Measurements from ENCODE around the gene TOP2B.

TOP2B gene

DNA sequence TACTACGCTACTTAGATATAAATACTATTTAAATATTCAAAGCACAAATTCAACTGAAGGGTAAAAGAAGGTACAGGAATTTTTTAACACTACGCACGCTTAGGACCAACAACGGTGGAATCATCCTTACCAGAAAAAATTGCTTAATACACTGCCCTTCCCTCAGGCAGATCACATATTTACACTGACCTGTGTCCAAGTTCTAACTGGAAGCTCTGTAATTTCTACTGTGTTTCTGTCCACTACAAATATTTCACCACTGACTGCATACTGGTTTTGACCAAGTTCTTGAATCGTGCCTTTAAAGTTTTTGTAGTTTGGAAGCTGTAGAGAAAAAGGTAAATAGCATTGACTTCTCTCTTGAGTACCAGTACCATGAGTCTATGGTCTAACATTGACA, 44.2 kb downstream of the TOP2B start:
- H3K4me2 ChIP-seq (ENCODE audit: low read length), result no peak overlapping the region
- H3K4me3 ChIP-seq (ENCODE audit: low read length), result no peak overlapping the region
- H3K9me3 ChIP-seq (ENCODE audit: control insufficient read depth, insufficient read depth, low read length), result no peaks in the 10 kb centered on the region
- H3K4me1 ChIP-seq (ENCODE audit: control insufficient read depth, low read length), result no peaks in the 10 kb centered on the region
- no peaks in the 10 kb centered on the region for H3K9me2 ChIP-seq (replicated peaks; ENCODE audit: control insufficient read depth, low read length)
- H3F3A ChIP-seq (ENCODE audit: control insufficient read depth, insufficient read depth), result no peaks in the 10 kb centered on the region
- H3K27ac ChIP-seq (ENCODE audit: low read depth, low read length), result no peak overlapping the region
- no peaks in the 10 kb centered on the region for H3K27me3 ChIP-seq (ENCODE audit: control insufficient read depth, low read length)
- peaks cover 85% of the 10 kb centered on the region for H3K36me3 ChIP-seq (ENCODE audit: control insufficient read depth, low read length)
- no peaks in the 10 kb centered on the region for H4K20me1 ChIP-seq (ENCODE audit: control insufficient read depth, insufficient read depth, low read depth, low read length)
- H3K79me2 ChIP-seq (ENCODE audit: control insufficient read depth, low read length), result no peaks in the 10 kb centered on the region
- TF ChIP-seq, protein P1, sequence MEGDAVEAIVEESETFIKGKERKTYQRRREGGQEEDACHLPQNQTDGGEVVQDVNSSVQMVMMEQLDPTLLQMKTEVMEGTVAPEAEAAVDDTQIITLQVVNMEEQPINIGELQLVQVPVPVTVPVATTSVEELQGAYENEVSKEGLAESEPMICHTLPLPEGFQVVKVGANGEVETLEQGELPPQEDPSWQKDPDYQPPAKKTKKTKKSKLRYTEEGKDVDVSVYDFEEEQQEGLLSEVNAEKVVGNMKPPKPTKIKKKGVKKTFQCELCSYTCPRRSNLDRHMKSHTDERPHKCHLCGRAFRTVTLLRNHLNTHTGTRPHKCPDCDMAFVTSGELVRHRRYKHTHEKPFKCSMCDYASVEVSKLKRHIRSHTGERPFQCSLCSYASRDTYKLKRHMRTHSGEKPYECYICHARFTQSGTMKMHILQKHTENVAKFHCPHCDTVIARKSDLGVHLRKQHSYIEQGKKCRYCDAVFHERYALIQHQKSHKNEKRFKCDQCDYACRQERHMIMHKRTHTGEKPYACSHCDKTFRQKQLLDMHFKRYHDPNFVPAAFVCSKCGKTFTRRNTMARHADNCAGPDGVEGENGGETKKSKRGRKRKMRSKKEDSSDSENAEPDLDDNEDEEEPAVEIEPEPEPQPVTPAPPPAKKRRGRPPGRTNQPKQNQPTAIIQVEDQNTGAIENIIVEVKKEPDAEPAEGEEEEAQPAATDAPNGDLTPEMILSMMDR (IDR thresholded peaks at IDR 0.05; ENCODE audit: low read depth, low read length, poor library complexity, severe bottlenecking), result no peak
- TF ChIP-seq EZH2phosphoT487 (IDR thresholded peaks at IDR 0.05; ENCODE audit: borderline replicate concordance, low read length), result no peak

DNA sequence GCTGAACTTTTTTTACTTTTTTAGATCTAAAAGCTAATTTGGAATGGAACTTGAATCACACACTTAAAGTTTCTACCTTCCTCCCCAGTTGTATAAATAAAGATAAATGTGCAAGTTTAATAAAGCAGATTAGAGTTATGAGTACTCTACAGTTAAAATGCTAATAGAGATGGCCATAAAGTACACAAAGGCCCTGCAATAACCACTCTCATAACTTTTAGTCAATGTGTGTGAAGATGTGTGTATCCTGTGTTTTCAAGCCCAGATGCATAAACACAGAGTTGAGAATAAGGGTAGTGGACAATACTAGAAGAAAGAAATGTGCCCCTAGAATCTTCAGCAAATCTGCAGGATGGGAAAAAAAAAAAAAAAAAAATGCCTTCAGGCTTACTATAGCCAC, 45.3 kb downstream of the TOP2B start:
- Histone ChIP-seq H3K4me2 (ENCODE audit: low read length) (no peak overlapping the region), H3K4me1 (ENCODE audit: control insufficient read depth, low read length) (no peaks in the 10 kb centered on the region), H3K79me2 (ENCODE audit: control insufficient read depth, low read length) (no peaks in the 10 kb centered on the region), H3K27me3 (ENCODE audit: control insufficient read depth, low read length) (no peaks in the 10 kb centered on the region), H3F3A (ENCODE audit: control insufficient read depth, insufficient read depth) (no peaks in the 10 kb centered on the region), H3K36me3 (ENCODE audit: control insufficient read depth, low read length) (peaks cover 82% of the 10 kb centered on the region), H3K9me3 (ENCODE audit: control insufficient read depth, insufficient read depth, low read length) (no peaks in the 10 kb centered on the region), H4K20me1 (ENCODE audit: control insufficient read depth, insufficient read depth, low read depth, low read length) (no peaks in the 10 kb centered on the region), H3K27ac (ENCODE audit: low read depth, low read length) (no peak overlapping the region), H3K9me2 (replicated peaks; ENCODE audit: control insufficient read depth, low read length) (no peaks in the 10 kb centered on the region), H3K4me3 (ENCODE audit: low read length) (no peak overlapping the region)
- TF ChIP-seq, protein P1 (IDR thresholded peaks at IDR 0.05; ENCODE audit: low read depth, low read length, poor library complexity, severe bottlenecking), result no peak

DNA sequence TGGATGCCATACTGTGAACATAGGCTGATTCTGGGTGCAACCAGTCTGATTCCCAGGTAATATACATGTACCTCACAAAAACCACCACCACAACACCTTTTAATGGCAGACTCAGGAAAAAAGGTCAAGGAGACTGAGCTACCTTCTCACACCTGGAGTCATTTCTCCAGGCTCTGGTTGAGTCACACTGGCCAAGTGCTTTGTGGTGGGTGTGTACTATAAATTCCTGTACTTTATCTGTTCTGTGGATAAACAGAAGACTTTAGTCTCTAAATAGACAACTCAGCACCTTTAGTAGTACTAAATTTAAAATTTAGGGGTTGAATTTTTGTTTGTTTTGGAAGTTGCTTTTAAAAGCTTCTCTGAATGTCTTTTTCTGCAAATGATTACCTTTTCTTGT, 46.7 kb downstream of the TOP2B start:
- H3K27ac ChIP-seq (ENCODE audit: low read depth, low read length), result no peak overlapping the region
- no peak overlapping the region for H3K4me2 ChIP-seq (ENCODE audit: low read length)
- TF ChIP-seq EZH2phosphoT487 (IDR thresholded peaks at IDR 0.05; ENCODE audit: borderline replicate concordance, low read length), result no peak
- TF ChIP-seq, protein P1 (IDR thresholded peaks at IDR 0.05; ENCODE audit: low read depth, low read length, poor library complexity, severe bottlenecking), result no peak
- no peaks in the 10 kb centered on the region for H3K27me3 ChIP-seq (ENCODE audit: control insufficient read depth, low read length)
- H3K4me1 ChIP-seq (ENCODE audit: control insufficient read depth, low read length), result no peaks in the 10 kb centered on the region
- no peaks in the 10 kb centered on the region for H3K9me3 ChIP-seq (ENCODE audit: control insufficient read depth, insufficient read depth, low read length)
- H3K79me2 ChIP-seq (ENCODE audit: control insufficient read depth, low read length), result no peaks in the 10 kb centered on the region
- no peak overlapping the region for H3K4me3 ChIP-seq (ENCODE audit: low read length)
- peaks cover 80% of the 10 kb centered on the region for H3K36me3 ChIP-seq (ENCODE audit: control insufficient read depth, low read length)
- no peaks in the 10 kb centered on the region for H4K20me1 ChIP-seq (ENCODE audit: control insufficient read depth, insufficient read depth, low read depth, low read length)
- H3K9me2 ChIP-seq (replicated peaks; ENCODE audit: control insufficient read depth, low read length), result no peaks in the 10 kb centered on the region
- H3F3A ChIP-seq (ENCODE audit: control insufficient read depth, insufficient read depth), result no peaks in the 10 kb centered on the region

DNA sequence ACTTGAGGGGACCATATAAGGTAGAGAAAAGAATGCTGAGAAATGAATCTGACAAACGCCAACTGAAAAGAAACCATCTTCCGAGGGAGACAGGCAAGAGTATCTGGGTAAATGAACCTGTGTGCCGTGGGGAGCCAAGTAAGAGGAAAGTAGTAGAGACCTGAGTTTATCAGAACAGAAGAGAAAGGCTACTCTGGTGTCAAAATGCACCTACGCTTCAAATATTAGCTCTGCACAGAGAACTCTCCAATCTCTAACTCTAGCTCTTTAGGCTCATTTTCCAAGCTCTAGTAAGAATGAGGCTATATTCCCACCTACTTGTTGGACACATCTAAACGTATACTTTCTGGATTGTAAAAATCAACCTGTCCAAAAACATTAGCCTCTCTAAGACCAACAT, 53.5 kb downstream of the TOP2B start:
- H3F3A ChIP-seq (ENCODE audit: control insufficient read depth, insufficient read depth), result 0 out of 2 replicates have a peak, but pooled peaks cover 2% of the 10 kb centered on the region
- H3K4me2 ChIP-seq (ENCODE audit: low read length), result no peak overlapping the region
- no peak overlapping the region for H3K27ac ChIP-seq (ENCODE audit: low read depth, low read length)
- H3K4me3 ChIP-seq (ENCODE audit: low read length), result no peak overlapping the region
- H3K36me3 ChIP-seq (ENCODE audit: control insufficient read depth, low read length), result peaks cover 86% of the 10 kb centered on the region
- H3K79me2 ChIP-seq (ENCODE audit: control insufficient read depth, low read length), result no peaks in the 10 kb centered on the region
- no peaks in the 10 kb centered on the region for H3K9me3 ChIP-seq (ENCODE audit: control insufficient read depth, insufficient read depth, low read length)
- H3K27me3 ChIP-seq (ENCODE audit: control insufficient read depth, low read length), result no peaks in the 10 kb centered on the region
- no peaks in the 10 kb centered on the region for H3K4me1 ChIP-seq (ENCODE audit: control insufficient read depth, low read length)
- H4K20me1 ChIP-seq (ENCODE audit: control insufficient read depth, insufficient read depth, low read depth, low read length), result no peaks in the 10 kb centered on the region
- TF ChIP-seq, protein P1 (IDR thresholded peaks at IDR 0.05; ENCODE audit: low read depth, low read length, poor library complexity, severe bottlenecking), result no peak
- TF ChIP-seq EZH2phosphoT487 (IDR thresholded peaks at IDR 0.05; ENCODE audit: borderline replicate concordance, low read length), result no peak
- H3K9me2 ChIP-seq (replicated peaks; ENCODE audit: control insufficient read depth, low read length), result no peaks in the 10 kb centered on the region

Data from DOHH2 (cell line).